ENCODE data around the gene LRRC72. TPM values are rescaled to one million over a fixed set of nuclear protein-coding genes. Genes with fewer than 3 reads are reported as not detected.

LRRC72 gene
- total and polyA plus RNA-seq, 9 of the 15 experiments (the other 6 are each of a cell fraction or from before 2014, with no cell fraction given) = 0.10 TPM; not detected in 8

DNA sequence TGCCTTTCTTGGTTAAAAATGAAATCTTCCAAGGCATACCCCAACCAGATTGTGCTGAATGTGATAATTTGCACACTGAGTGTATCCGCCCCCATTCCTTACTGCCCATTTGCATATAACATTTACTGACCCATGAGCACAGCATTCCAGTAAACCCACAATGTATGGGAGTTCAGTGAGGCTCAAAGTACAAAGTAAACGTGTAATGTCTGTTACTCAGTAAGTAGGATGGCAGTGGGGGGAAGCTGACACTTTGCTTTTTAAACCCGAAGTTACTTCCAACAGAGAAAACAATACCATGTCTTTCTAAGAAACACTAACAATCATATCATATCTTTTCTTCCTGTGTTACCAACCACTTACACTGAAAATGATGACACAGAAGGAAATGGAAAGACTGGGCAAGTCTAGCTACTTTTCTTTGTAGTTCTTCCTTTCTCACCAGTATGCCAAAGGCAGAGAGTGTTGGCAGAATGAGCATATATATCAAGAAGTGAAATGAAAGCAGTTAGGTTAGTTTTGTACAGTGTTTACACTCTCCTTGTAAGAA is 34.0 kb upstream of the LRRC72 start (continued):
- TF ChIP-seq, protein P1, sequence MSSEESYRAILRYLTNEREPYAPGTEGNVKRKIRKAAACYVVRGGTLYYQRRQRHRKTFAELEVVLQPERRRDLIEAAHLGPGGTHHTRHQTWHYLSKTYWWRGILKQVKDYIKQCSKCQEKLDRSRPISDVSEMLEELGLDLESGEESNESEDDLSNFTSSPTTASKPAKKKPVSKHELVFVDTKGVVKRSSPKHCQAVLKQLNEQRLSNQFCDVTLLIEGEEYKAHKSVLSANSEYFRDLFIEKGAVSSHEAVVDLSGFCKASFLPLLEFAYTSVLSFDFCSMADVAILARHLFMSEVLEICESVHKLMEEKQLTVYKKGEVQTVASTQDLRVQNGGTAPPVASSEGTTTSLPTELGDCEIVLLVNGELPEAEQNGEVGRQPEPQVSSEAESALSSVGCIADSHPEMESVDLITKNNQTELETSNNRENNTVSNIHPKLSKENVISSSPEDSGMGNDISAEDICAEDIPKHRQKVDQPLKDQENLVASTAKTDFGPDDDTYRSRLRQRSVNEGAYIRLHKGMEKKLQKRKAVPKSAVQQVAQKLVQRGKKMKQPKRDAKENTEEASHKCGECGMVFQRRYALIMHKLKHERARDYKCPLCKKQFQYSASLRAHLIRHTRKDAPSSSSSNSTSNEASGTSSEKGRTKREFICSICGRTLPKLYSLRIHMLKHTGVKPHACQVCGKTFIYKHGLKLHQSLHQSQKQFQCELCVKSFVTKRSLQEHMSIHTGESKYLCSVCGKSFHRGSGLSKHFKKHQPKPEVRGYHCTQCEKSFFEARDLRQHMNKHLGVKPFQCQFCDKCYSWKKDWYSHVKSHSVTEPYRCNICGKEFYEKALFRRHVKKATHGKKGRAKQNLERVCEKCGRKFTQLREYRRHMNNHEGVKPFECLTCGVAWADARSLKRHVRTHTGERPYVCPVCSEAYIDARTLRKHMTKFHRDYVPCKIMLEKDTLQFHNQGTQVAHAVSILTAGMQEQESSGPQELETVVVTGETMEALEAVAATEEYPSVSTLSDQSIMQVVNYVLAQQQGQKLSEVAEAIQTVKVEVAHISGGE (CRISPR knock-in tag; IDR thresholded peaks at IDR 0.05) = no peak
- TF ChIP-seq, protein P2, sequence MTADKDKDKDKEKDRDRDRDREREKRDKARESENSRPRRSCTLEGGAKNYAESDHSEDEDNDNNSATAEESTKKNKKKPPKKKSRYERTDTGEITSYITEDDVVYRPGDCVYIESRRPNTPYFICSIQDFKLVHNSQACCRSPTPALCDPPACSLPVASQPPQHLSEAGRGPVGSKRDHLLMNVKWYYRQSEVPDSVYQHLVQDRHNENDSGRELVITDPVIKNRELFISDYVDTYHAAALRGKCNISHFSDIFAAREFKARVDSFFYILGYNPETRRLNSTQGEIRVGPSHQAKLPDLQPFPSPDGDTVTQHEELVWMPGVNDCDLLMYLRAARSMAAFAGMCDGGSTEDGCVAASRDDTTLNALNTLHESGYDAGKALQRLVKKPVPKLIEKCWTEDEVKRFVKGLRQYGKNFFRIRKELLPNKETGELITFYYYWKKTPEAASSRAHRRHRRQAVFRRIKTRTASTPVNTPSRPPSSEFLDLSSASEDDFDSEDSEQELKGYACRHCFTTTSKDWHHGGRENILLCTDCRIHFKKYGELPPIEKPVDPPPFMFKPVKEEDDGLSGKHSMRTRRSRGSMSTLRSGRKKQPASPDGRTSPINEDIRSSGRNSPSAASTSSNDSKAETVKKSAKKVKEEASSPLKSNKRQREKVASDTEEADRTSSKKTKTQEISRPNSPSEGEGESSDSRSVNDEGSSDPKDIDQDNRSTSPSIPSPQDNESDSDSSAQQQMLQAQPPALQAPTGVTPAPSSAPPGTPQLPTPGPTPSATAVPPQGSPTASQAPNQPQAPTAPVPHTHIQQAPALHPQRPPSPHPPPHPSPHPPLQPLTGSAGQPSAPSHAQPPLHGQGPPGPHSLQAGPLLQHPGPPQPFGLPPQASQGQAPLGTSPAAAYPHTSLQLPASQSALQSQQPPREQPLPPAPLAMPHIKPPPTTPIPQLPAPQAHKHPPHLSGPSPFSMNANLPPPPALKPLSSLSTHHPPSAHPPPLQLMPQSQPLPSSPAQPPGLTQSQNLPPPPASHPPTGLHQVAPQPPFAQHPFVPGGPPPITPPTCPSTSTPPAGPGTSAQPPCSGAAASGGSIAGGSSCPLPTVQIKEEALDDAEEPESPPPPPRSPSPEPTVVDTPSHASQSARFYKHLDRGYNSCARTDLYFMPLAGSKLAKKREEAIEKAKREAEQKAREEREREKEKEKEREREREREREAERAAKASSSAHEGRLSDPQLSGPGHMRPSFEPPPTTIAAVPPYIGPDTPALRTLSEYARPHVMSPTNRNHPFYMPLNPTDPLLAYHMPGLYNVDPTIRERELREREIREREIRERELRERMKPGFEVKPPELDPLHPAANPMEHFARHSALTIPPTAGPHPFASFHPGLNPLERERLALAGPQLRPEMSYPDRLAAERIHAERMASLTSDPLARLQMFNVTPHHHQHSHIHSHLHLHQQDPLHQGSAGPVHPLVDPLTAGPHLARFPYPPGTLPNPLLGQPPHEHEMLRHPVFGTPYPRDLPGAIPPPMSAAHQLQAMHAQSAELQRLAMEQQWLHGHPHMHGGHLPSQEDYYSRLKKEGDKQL (CRISPR knock-in tag; IDR thresholded peaks at IDR 0.05; ENCODE audit: borderline replicate concordance) = no peak
- TF ChIP-seq CHD1 (IDR thresholded peaks at IDR 0.05; ENCODE audit: low read length) = no peak
- TF ChIP-seq, protein P3, sequence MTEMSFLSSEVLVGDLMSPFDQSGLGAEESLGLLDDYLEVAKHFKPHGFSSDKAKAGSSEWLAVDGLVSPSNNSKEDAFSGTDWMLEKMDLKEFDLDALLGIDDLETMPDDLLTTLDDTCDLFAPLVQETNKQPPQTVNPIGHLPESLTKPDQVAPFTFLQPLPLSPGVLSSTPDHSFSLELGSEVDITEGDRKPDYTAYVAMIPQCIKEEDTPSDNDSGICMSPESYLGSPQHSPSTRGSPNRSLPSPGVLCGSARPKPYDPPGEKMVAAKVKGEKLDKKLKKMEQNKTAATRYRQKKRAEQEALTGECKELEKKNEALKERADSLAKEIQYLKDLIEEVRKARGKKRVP (CRISPR knock-in tag; IDR thresholded peaks at IDR 0.05) = peak; percentile 91
- TF ChIP-seq KAT2B (IDR thresholded peaks at IDR 0.05; ENCODE audit: low read depth, low read length) = no peak
- TF ChIP-seq MCM3 (IDR thresholded peaks at IDR 0.05) = no peak
- no peak for TF ChIP-seq CBX2 (IDR thresholded peaks at IDR 0.05; ENCODE audit: insufficient read depth, low read length, poor library complexity, severe bottlenecking)
- no peak for TF ChIP-seq ZFP30 (CRISPR knock-in tag; IDR thresholded peaks at IDR 0.05; ENCODE audit: borderline replicate concordance)
- peak in 1 of 2 experiments; percentile 65; a peak in 2 of 4 replicates for TF ChIP-seq MAZ (CRISPR knock-in tag; conservative IDR thresholded peaks at IDR 0.05 in 1 of 2, IDR thresholded peaks at IDR 0.05 in 1 of 2)
- TF ChIP-seq, protein P4, sequence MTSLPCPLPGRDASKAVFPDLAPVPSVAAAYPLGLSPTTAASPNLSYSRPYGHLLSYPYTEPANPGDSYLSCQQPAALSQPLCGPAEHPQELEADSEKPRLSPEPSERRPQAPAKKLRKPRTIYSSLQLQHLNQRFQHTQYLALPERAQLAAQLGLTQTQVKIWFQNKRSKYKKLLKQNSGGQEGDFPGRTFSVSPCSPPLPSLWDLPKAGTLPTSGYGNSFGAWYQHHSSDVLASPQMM (CRISPR knock-in tag; IDR thresholded peaks at IDR 0.05) = no peak
- TF ChIP-seq, protein P5, sequence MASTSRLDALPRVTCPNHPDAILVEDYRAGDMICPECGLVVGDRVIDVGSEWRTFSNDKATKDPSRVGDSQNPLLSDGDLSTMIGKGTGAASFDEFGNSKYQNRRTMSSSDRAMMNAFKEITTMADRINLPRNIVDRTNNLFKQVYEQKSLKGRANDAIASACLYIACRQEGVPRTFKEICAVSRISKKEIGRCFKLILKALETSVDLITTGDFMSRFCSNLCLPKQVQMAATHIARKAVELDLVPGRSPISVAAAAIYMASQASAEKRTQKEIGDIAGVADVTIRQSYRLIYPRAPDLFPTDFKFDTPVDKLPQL (IDR thresholded peaks at IDR 0.05; ENCODE audit: extremely low read depth, insufficient read length) = no peak
- no peak for TF ChIP-seq DDX20 (tag; IDR thresholded peaks at IDR 0.05; ENCODE audit: low read depth)
- peak; percentile 80 for TF ChIP-seq GTF2E2 (tag; IDR thresholded peaks at IDR 0.05)
- TF ChIP-seq FIP1L1 (IDR thresholded peaks at IDR 0.05; ENCODE audit: low read depth, low read length, poor library complexity, severe bottlenecking) = no peak
- no peak for TF ChIP-seq FUS (optimal IDR thresholded peaks at IDR 0.05; ENCODE audit: low read depth, low read length)
- no peak for TF ChIP-seq HDGF (IDR thresholded peaks at IDR 0.05)
